SK-N-SH (cell line): ENCODE measurements around the gene DOCK4. TPM values are rescaled to one million over a fixed set of nuclear protein-coding genes. Genes with fewer than 3 reads are reported as not detected.

Source experiments
- CTCF ChIA-PET: fragments of 300-600, 350-600 bp; formaldehyde crosslinking; extraction: SDS; loops from one replicate; lab custom pipeline; 2021; lab: Yijun Ruan, JAX
- POLR2A ChIA-PET: fragments of 350-600 bp; sonication (Branson Sonifier 250); formaldehyde crosslinking; extraction: SDS; loops from one replicate; lab custom pipeline; 2020; ENCODE audit warnings: antibody characterized with exemption, inconsistent platforms; lab: Yijun Ruan, JAX
- DNase-seq: peaks from one replicate; pipeline ENCODE4 v3.0.0; 2012
- H2AFZ ChIP-seq: fragments of 200-600 bp; sonication (generic); 2 replicates; pipeline ENCODE4 v1.8.1; 2016; ENCODE audit warnings: antibody characterized with exemption, mild to moderate bottlenecking, low read depth
- H3F3A ChIP-seq: fragments of 200-600 bp; sonication (generic); replicated peaks from 2 replicates; pipeline ENCODE3; 2016; ENCODE audit warnings: antibody characterized with exemption, mild to moderate bottlenecking; ENCODE audit not compliant: insufficient read depth
- H3K27ac ChIP-seq, 2 experiments: fragments of 200-500 bp in 1 of 2; fragments of 200-600 bp in 1 of 2; sonication (Bioruptor generic) in 1 of 2; sonication (generic), shearing (Covaris generic) in 1 of 2; 2 replicates each; pipeline versions ENCODE4 v1.5.1 to v1.6.1; 2014 to 2016; ENCODE audit warnings: low read depth in 2 of 2, inconsistent platforms in 1 of 2, low read length in 1 of 2, mild to moderate bottlenecking in 1 of 2, mixed read lengths in 1 of 2
- H3K27me3 ChIP-seq: fragments of 200-600 bp; sonication (generic), shearing (Covaris generic); 2 replicates; pipeline ENCODE4 v1.6.1; 2016; ENCODE audit warnings: mixed run types; ENCODE audit not compliant: insufficient read depth
- H3K36me3 ChIP-seq, 2 experiments: fragments of 200-500 bp in 1 of 2; fragments of 200-600 bp in 1 of 2; sonication (Bioruptor generic) in 1 of 2; sonication (generic) in 1 of 2; replicated peaks in 1 of 2; 2 replicates each; pipeline versions ENCODE3 to v1.5.1; 2014 to 2016; ENCODE audit warnings: low read length in 1 of 2, mild to moderate bottlenecking in 1 of 2; ENCODE audit not compliant: insufficient read depth in 2 of 2, control insufficient read depth in 1 of 2
- H3K4me1 ChIP-seq, 2 experiments: fragments of 200-500 bp in 1 of 2; fragments of 200-600 bp in 1 of 2; sonication (Bioruptor generic) in 1 of 2; sonication (generic), shearing (Covaris generic) in 1 of 2; 2 replicates each; pipeline versions ENCODE4 v1.5.1 to v1.6.1; 2014 to 2016; ENCODE audit warnings: low read depth in 1 of 2, low read length in 1 of 2, mixed run types in 1 of 2; ENCODE audit not compliant: insufficient read depth in 2 of 2, control insufficient read depth in 1 of 2
- H3K4me2 ChIP-seq: fragments of 200-600 bp; sonication (generic), shearing (Covaris generic); 2 replicates; pipeline ENCODE4 v1.6.1; 2017; ENCODE audit warnings: mixed run types
- H3K4me3 ChIP-seq, 2 experiments: fragments of 200-500 bp in 1 of 2; fragments of 200-600 bp in 1 of 2; sonication (Bioruptor generic) in 1 of 2; sonication (generic), shearing (Covaris generic) in 1 of 2; 2 replicates each; pipeline versions ENCODE4 v1.5.1 to v1.8.1; 2014 to 2016; ENCODE audit warnings: low read depth in 2 of 2, inconsistent platforms in 1 of 2, low read length in 1 of 2, mild to moderate bottlenecking in 1 of 2, mixed read lengths in 1 of 2, moderate library complexity in 1 of 2
- H3K79me2 ChIP-seq: fragments of 200-600 bp; sonication (generic); 2 replicates; pipeline ENCODE4 v1.8.1; 2017; ENCODE audit warnings: mild to moderate bottlenecking; ENCODE audit not compliant: insufficient read depth
- H3K9ac ChIP-seq: fragments of 200-600 bp; sonication (generic); 2 replicates; pipeline ENCODE4 v1.6.1; 2017; ENCODE audit warnings: mixed run types
- H3K9me2 ChIP-seq: fragments of 200-600 bp; sonication (generic); 2 replicates; pipeline ENCODE4 v1.6.1; 2017; ENCODE audit warnings: mixed run types
- H3K9me3 ChIP-seq: fragments of 200-600 bp; sonication (generic); 2 replicates; pipeline ENCODE4 v1.6.1; 2017; ENCODE audit warnings: mixed run types, mild to moderate bottlenecking, moderate library complexity
- H4K20me1 ChIP-seq: fragments of 200-600 bp; sonication (generic); 2 replicates; pipeline ENCODE4 v1.6.1; 2017; ENCODE audit warnings: mild to moderate bottlenecking, mixed run types; ENCODE audit not compliant: insufficient read depth
- CHD2 ChIP-seq: fragments of 150-350 bp; IDR thresholded peaks from 2 replicates; pipeline ENCODE4 v1.6.1; 2018; ENCODE audit warnings: low read length; ENCODE audit not compliant: partially characterized antibody
- EZH2phosphoT487 ChIP-seq: fragments of 200-600 bp; sonication (generic); IDR thresholded peaks from 2 replicates; pipeline ENCODE4 v1.6.1; 2017; ENCODE audit warnings: low read depth, mixed run types, mild to moderate bottlenecking, antibody characterized with exemption, moderate library complexity, borderline replicate concordance
- FOSL2 ChIP-seq: IDR thresholded peaks from 2 replicates; pipeline ENCODE4 v1.4.0; 2012; ENCODE audit warnings: low read depth, mild to moderate bottlenecking, moderate library complexity, borderline replicate concordance
- FOXJ3 ChIP-seq: sonication (generic); formaldehyde crosslinking; IDR thresholded peaks from 2 replicates; pipeline ENCODE4 v1.5.1; 2020; ENCODE audit warnings: mild to moderate bottlenecking, missing genetic modification reagents
- MEF2A ChIP-seq: IDR thresholded peaks from 2 replicates; pipeline ENCODE4 v1.4.0; 2012; ENCODE audit warnings: low read depth, borderline replicate concordance
- MXI1 ChIP-seq: IDR thresholded peaks from 2 replicates; pipeline ENCODE4 v1.6.1; 2012; ENCODE audit warnings: mild to moderate bottlenecking, low read depth, low read length, improper control_type of control experiment
- NFIC ChIP-seq: IDR thresholded peaks from 2 replicates; pipeline ENCODE4 v1.4.0; 2012; ENCODE audit warnings: borderline replicate concordance
- RAD21 ChIP-seq: IDR thresholded peaks from 2 replicates; pipeline ENCODE4 v1.6.1; 2012; ENCODE audit warnings: mild to moderate bottlenecking, low read length
- RCOR1 ChIP-seq: fragments of 150-350 bp; IDR thresholded peaks from 2 replicates; pipeline ENCODE4 v1.6.1; 2017; ENCODE audit warnings: antibody characterized with exemption, low read length
- RXRA ChIP-seq: IDR thresholded peaks from 2 replicates; pipeline ENCODE4 v1.4.0; 2012; ENCODE audit warnings: low read depth, mild to moderate bottlenecking, borderline replicate concordance
- SIN3A ChIP-seq: IDR thresholded peaks from 2 replicates; pipeline ENCODE4 v1.6.1; 2012; ENCODE audit warnings: low read depth, mild to moderate bottlenecking, low read length, moderate library complexity, borderline replicate concordance
- TAF1 ChIP-seq: IDR thresholded peaks from 2 replicates; pipeline ENCODE4 v1.6.1; 2012; ENCODE audit warnings: low read depth, mild to moderate bottlenecking, low read length, moderate library complexity, borderline replicate concordance
- TCF12 ChIP-seq: IDR thresholded peaks from 2 replicates; pipeline ENCODE4 v1.4.0; 2012
- TEAD4 ChIP-seq: IDR thresholded peaks from 2 replicates; pipeline ENCODE4 v1.4.0; 2012; ENCODE audit warnings: mild to moderate bottlenecking, borderline replicate concordance; ENCODE audit not compliant: insufficient read depth
- YY1 ChIP-seq: IDR thresholded peaks from 2 replicates; pipeline ENCODE4 v1.4.0; 2012; ENCODE audit warnings: low read depth, mild to moderate bottlenecking
- WGBS: methylation state at CpG from one replicate; pipeline ENCODE4 v1.1.6; 2017; ENCODE audit warnings: low lambda C conversion rate; 5-methylcytosine and 5-hydroxymethylcytosine counted together
- polyA plus RNA-seq, 3 experiments: library from polyadenylated mRNA; depleted of rRNA; stranded (reverse); fragments of >200 nt; gene quantifications; 2 replicates each; pipeline ENCODE4 v1.2.3, GENCODE V29; 2012
- TF ChIP-seq, protein P1 (sequence below): fragments of 200-600 bp; sonication (generic); IDR thresholded peaks from 2 replicates; pipeline ENCODE4 v1.6.1; 2017; ENCODE audit warnings: antibody characterized with exemption, mild to moderate bottlenecking, moderate library complexity
- TF ChIP-seq, protein P2 (sequence below): IDR thresholded peaks from 2 replicates; pipeline ENCODE4 v1.4.0; 2012; ENCODE audit warnings: low read depth, borderline replicate concordance

Gene DOCK4
- polyA plus RNA-seq, 1 of the 3 experiments (the other 2 are of a cell fraction), result 8.5 TPM

DNA sequence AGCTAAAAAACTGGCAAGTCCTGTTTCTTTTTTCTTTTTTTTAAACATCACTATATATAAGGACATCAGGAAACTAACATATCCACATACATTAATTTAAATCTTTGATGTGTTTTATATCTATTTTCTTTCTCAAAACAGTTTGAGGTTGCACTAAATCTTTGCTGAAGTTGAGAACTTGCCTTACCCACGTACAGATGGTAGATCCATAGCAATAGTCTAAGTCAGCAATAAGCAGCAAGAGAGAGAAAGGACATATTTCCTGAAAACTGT is 417.2 kb downstream of the DOCK4 start (continued):
- TF ChIP-seq, protein P1, sequence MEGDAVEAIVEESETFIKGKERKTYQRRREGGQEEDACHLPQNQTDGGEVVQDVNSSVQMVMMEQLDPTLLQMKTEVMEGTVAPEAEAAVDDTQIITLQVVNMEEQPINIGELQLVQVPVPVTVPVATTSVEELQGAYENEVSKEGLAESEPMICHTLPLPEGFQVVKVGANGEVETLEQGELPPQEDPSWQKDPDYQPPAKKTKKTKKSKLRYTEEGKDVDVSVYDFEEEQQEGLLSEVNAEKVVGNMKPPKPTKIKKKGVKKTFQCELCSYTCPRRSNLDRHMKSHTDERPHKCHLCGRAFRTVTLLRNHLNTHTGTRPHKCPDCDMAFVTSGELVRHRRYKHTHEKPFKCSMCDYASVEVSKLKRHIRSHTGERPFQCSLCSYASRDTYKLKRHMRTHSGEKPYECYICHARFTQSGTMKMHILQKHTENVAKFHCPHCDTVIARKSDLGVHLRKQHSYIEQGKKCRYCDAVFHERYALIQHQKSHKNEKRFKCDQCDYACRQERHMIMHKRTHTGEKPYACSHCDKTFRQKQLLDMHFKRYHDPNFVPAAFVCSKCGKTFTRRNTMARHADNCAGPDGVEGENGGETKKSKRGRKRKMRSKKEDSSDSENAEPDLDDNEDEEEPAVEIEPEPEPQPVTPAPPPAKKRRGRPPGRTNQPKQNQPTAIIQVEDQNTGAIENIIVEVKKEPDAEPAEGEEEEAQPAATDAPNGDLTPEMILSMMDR, result no peak
- TF ChIP-seq NFIC (no peak), TCF12 (no peak), EZH2phosphoT487 (no peak)

DNA sequence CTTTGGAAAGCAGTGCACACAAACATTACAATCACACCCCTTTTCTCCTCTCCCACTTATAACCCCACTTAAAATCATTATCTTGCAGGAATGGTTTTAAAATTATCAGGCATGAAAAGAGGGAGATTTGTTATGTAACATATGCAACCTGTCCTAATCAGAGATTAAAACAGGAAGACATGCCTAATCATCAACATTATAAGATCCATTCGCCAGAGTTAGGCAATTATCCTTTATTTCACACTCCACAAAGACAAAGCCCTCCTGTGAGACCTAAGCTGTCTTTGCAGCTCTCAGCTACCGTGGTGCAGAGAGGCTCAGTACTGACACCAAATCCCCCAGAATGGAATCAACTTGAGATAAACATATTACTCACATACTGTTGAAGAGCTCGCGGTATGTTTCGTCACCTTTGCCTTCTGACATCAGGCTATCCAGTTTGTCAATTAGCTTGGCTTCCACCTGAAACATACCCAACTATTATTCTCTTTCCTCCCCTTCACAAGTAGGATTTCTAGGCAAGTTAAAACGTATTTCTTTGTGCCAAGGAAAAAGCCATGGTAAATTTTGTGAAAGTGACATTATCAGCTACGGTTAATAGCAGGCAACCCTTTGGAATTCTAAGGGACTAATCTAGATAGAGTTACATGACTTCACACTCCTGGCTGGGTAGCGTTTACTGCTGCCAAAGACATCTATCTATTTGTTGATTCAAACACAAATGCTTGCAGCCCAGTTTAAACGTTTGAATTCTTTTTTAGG is 417.7 kb downstream of the DOCK4 start:
- no peaks in the 10 kb centered on the region for H3K9me3 ChIP-seq
- no peaks in the 10 kb centered on the region for H3K27me3 ChIP-seq
- H4K20me1 ChIP-seq, result no peaks in the 10 kb centered on the region
- no peak overlapping the region for H3K4me2 ChIP-seq
- CTCF ChIA-PET, result interaction anchor here (1.1 to 4.3 kb wide), 7 partner anchors 8 to 707 kb away, joined by 3 to 20 read pairs (median 6); no protein-coding TSS in a partner anchor
- no peaks in the 10 kb centered on the region for H3K9me2 ChIP-seq
- TF ChIP-seq FOXJ3 (CRISPR knock-in tag) (no peak), EZH2phosphoT487 (no peak), YY1 (no peak), CHD2 (no peak), SIN3A (no peak), MXI1 (no peak), RXRA (no peak), MEF2A (no peak), TEAD4 (no peak), FOSL2 (no peak), NFIC (no peak), RCOR1 (no peak), TAF1 (no peak), RAD21 (no peak), TCF12 (no peak)
- TF ChIP-seq, protein P2, sequence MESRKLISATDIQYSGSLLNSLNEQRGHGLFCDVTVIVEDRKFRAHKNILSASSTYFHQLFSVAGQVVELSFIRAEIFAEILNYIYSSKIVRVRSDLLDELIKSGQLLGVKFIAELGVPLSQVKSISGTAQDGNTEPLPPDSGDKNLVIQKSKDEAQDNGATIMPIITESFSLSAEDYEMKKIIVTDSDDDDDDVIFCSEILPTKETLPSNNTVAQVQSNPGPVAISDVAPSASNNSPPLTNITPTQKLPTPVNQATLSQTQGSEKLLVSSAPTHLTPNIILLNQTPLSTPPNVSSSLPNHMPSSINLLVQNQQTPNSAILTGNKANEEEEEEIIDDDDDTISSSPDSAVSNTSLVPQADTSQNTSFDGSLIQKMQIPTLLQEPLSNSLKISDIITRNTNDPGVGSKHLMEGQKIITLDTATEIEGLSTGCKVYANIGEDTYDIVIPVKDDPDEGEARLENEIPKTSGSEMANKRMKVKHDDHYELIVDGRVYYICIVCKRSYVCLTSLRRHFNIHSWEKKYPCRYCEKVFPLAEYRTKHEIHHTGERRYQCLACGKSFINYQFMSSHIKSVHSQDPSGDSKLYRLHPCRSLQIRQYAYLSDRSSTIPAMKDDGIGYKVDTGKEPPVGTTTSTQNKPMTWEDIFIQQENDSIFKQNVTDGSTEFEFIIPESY, result no peak
- TF ChIP-seq, protein P1, result no peak
- POLR2A ChIA-PET, result no interaction called here
- H2AFZ ChIP-seq, result no peak overlapping the region
- WGBS, result 74% methylated on average over 9 of the region's 9 CpGs
- H3F3A ChIP-seq, result peaks cover 4% of the 10 kb centered on the region
- no peak overlapping the region for H3K9ac ChIP-seq
- peaks cover 4 to 10% of the 10 kb centered on the region in 2 experiments for H3K36me3 ChIP-seq
- H3K4me1 ChIP-seq, result peaks cover 7 to 16% of the 10 kb centered on the region in 2 experiments; a peak in 2 of 4 replicates
- no peaks in the 10 kb centered on the region for H3K79me2 ChIP-seq
- no peak for DNase-seq
- H3K4me3 ChIP-seq, result no peak overlapping the region
- H3K27ac ChIP-seq, result peak overlapping the region in 1 of 2 experiments; percentile 45; a peak in 1 of 4 replicates
